Keratinocyte (primary cell): Measurements from ENCODE around the gene ZBTB20. TPM values are rescaled to one million over a fixed set of nuclear protein-coding genes. Genes with fewer than 3 reads are reported as not detected.
A peak's percentile ranks its signal among the peaks of the same experiment; 100 is the strongest.

ENCODE experiments used
- DNase-seq: peaks from one replicate; pipeline ENCODE4 v3.0.0-alpha.2; 2011; ENCODE audit warnings: low read depth, missing footprints, low spot score
- FAIRE-seq: peaks from 2 replicates; lab custom pipeline; 2011; peaks lifted over from hg19 to GRCh38; lab: Jason Lieb, UNC
- H2AFZ ChIP-seq: 2 replicates; pipeline ENCODE4 v1.6.0; 2012; ENCODE audit warnings: low read length, control low read depth, inconsistent platforms; ENCODE audit not compliant: control insufficient read depth
- H3K27ac ChIP-seq: 2 replicates; pipeline ENCODE4 v1.5.1; 2011; ENCODE audit warnings: low read length; ENCODE audit not compliant: control insufficient read depth, insufficient read depth
- H3K27me3 ChIP-seq: 3 replicates; pipeline ENCODE4 v1.6.0; 2011; ENCODE audit warnings: low read length; ENCODE audit not compliant: control insufficient read depth, insufficient read depth; ENCODE audit errors: extremely low read depth
- H3K36me3 ChIP-seq, 2 experiments: 2 replicates in 1 of 2; 3 replicates in 1 of 2; pipeline ENCODE4 v1.5.1; 2011; ENCODE audit warnings: low read length in 2 of 2, mild to moderate bottlenecking in 1 of 2; ENCODE audit not compliant: control insufficient read depth in 2 of 2, insufficient read depth in 2 of 2; ENCODE audit errors: extremely low read depth in 1 of 2
- H3K4me1 ChIP-seq: 3 replicates; pipeline ENCODE4 v1.5.1; 2011; ENCODE audit warnings: low read length; ENCODE audit not compliant: control insufficient read depth, insufficient read depth; ENCODE audit errors: extremely low read depth
- H3K4me2 ChIP-seq: 3 replicates; pipeline ENCODE4 v1.6.0; 2011; ENCODE audit warnings: low read depth, low read length; ENCODE audit not compliant: control insufficient read depth, insufficient read depth; ENCODE audit errors: extremely low read depth
- H3K4me3 ChIP-seq, 3 experiments: fragments of 200-600 bp in 1 of 3; sonication (generic) in 1 of 3; 2 replicates in 2 of 3; 3 replicates in 1 of 3; pipeline ENCODE4 v1.5.1; 2011 to 2016; ENCODE audit warnings: low read length in 3 of 3, mild to moderate bottlenecking in 3 of 3, control low read depth in 2 of 3, inconsistent platforms in 1 of 3, low read depth in 1 of 3, mixed read lengths in 1 of 3, mixed run types in 1 of 3, moderate library complexity in 1 of 3; ENCODE audit not compliant: control insufficient read depth in 2 of 3, insufficient read depth in 2 of 3; ENCODE audit errors: extremely low read depth in 1 of 3
- H3K79me2 ChIP-seq: 2 replicates; pipeline ENCODE4 v1.6.0; 2012; ENCODE audit warnings: low read length; ENCODE audit not compliant: control insufficient read depth, insufficient read depth
- H3K9ac ChIP-seq: 3 replicates; pipeline ENCODE4 v1.6.0; 2011; ENCODE audit warnings: low read length; ENCODE audit not compliant: control insufficient read depth, insufficient read depth; ENCODE audit errors: extremely low read depth
- H3K9me1 ChIP-seq: 3 replicates; pipeline ENCODE4 v1.6.0; 2011; ENCODE audit warnings: low read length; ENCODE audit not compliant: control insufficient read depth, insufficient read depth; ENCODE audit errors: extremely low read depth
- H3K9me3 ChIP-seq: 2 replicates; pipeline ENCODE4 v1.5.1; 2012; ENCODE audit warnings: low read depth, low read length; ENCODE audit not compliant: control insufficient read depth
- H4K20me1 ChIP-seq: 3 replicates; pipeline ENCODE4 v1.6.0; 2011; ENCODE audit warnings: low read length; ENCODE audit not compliant: control insufficient read depth, insufficient read depth; ENCODE audit errors: extremely low read depth
- CTCF ChIP-seq, 3 experiments: IDR thresholded peaks in 1 of 3; conservative IDR thresholded peaks in 1 of 3; optimal IDR thresholded peaks in 1 of 3; 2 replicates in 2 of 3; 3 replicates in 1 of 3; pipeline versions ENCODE3 to v1.5.1; 2011; ENCODE audit warnings: low read length in 3 of 3, mild to moderate bottlenecking in 3 of 3, moderate library complexity in 2 of 3, control low read depth in 1 of 3, inconsistent platforms in 1 of 3; ENCODE audit not compliant: insufficient read depth in 2 of 3; ENCODE audit errors: extremely low read depth in 1 of 3
- EZH2 ChIP-seq: IDR thresholded peaks from one replicate; pipeline ENCODE4 v1.6.1; 2012; ENCODE audit warnings: inconsistent platforms, mild to moderate bottlenecking, low read length, moderate library complexity
- dilution Hi-C: fragments of 300-500 bp; cut with MboI; formaldehyde crosslinking; loops from one replicate; pipeline ENCODE4 v1.7.0; 2020; ENCODE audit warnings: low sequenced_read_pairs; ENCODE audit not compliant: extremely low pct_ligation_motif_present
- polyA plus RNA-seq, 5 experiments: library from polyadenylated mRNA; depleted of rRNA in 3 of 5; stranded (reverse) in 3 of 5; stranded (forward) in 1 of 5; unstranded in 1 of 5; fragments of >200 nt; gene quantifications; 1 replicate in 1 of 5; 2 replicates in 3 of 5; 3 replicates in 1 of 5; pipeline versions ENCODE4 v1.2.1 to v1.2.3, GENCODE V29; 2011 to 2012; ENCODE audit warnings: missing spikeins in 2 of 5, low read depth in 1 of 5, low replicate concordance in 1 of 5

ZBTB20 gene
- polyA plus RNA-seq, 1 donor (not counting 4 experiments of a cell fraction or from before 2014, with no cell fraction given): 0.52 TPM

DNA sequence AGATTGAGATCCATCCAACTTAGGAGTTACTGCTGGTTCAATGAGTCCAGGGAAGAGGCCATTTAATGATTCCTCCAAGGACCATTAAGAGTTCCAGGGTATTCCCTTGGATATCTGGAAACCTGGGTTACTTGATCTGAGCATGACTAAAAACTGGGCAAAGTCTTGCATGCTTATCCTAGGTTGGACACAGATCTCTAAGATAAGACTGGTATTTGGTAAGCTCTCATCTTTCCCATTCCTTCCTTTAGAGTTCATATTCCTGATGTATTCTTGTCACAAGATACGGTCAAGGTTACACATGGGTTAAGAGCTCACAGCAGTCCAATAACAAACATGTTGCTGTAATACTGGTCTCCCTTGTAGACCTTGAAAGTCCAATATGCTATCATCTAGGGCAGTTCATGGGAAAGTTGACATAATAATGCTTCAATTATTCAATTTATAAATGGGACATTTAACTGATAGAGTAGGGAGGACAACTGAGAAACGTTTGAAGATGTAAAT lies 551.5 kb downstream of the ZBTB20 start:
- no peak overlapping the region for H3K4me2 ChIP-seq
- H3K79me2 ChIP-seq: no peaks in the 10 kb centered on the region
- H3K9me1 ChIP-seq: no peaks in the 10 kb centered on the region
- DNase-seq (no peak), FAIRE-seq (peak; percentile 20)
- no peaks in the 10 kb centered on the region for H3K36me3 ChIP-seq
- no peaks in the 10 kb centered on the region for H4K20me1 ChIP-seq
- no peaks in the 10 kb centered on the region for H3K4me1 ChIP-seq
- H3K9me3 ChIP-seq: no peaks in the 10 kb centered on the region
- H2AFZ ChIP-seq: no peak overlapping the region
- TF ChIP-seq EZH2: no peak
- no peaks in the 10 kb centered on the region for H3K27me3 ChIP-seq
- dilution Hi-C loops: no loop called here
- no peak overlapping the region for H3K27ac ChIP-seq
- H3K4me3 ChIP-seq: no peak overlapping the region
- H3K9ac ChIP-seq: no peak overlapping the region

DNA sequence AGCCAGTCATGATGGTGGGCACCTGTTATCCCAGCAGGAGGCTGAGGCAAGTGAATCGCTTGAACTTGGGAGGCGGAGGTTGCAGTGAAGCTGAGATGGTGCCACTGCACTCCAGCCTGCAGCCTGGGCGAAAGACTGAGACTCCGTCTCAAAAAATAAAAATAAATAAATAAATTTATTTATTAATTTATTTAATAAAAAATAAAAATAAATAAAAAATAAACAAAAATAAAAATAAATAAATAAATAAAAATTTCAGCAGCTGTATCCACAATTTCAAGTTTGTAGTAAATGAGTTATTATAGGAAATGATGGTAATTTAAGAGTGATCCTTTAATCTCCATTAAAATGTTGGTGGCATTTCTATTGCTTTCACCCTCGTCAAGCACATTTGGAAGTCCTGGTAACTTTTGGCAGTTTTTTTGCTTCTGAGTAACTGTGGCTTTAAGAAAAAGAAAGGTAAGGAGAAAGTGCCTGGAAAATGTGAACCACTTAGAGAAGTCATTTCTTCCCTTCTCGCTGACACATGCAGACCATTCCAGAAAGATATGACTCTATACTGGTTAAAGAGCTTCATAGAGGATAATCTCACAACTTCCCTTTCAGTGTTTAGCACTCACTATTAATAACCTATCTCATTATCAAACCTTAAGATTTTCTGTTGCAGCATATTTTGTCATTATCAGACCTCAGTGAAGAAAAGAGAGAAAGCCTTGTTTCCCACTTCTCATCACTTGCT lies 556.6 kb downstream of the ZBTB20 start:
- Histone ChIP-seq H2AFZ (no peak overlapping the region), H3K9me1 (no peaks in the 10 kb centered on the region), H3K36me3 (no peaks in the 10 kb centered on the region), H3K9ac (no peak overlapping the region), H4K20me1 (no peaks in the 10 kb centered on the region), H3K4me2 (no peak overlapping the region), H3K27ac (no peak overlapping the region), H3K79me2 (no peaks in the 10 kb centered on the region), H3K4me3 (no peak overlapping the region), H3K9me3 (no peaks in the 10 kb centered on the region), H3K4me1 (no peaks in the 10 kb centered on the region), H3K27me3 (no peaks in the 10 kb centered on the region)
- FAIRE-seq (no peak), DNase-seq (no peak)
- TF ChIP-seq CTCF (optimal IDR thresholded peaks at IDR 0.05 in 1 of 3, IDR thresholded peaks at IDR 0.05 in 1 of 3, conservative IDR thresholded peaks at IDR 0.05 in 1 of 3; ENCODE audit: extremely low read depth in 1 of 3, insufficient read depth in 2 of 3, low read length in 3 of 3): no peak
- TF ChIP-seq EZH2: no peak
- dilution Hi-C loops: no loop called here
